T-cell (primary cell): ENCODE data around the gene SUPT3H. TPM values are rescaled to one million over a fixed set of nuclear protein-coding genes. Genes with fewer than 3 reads are reported as not detected.
"Not testable (repeated sequence)": the region's sequence is repeated elsewhere in the genome, so short reads cannot be mapped to it uniquely, and the experiment has no call there.

Experiments used
- ATAC-seq, 4 experiments: fragments of 200-7000 bp in 3 of 4; fragments of 150-1000 bp in 1 of 4; cut with Tn5 transposase; replicated peaks in 1 of 4; 1 replicate in 3 of 4; 2 replicates in 1 of 4; pipeline ENCODE4 v1.10.0; 2021; ENCODE audit warnings: moderate library complexity in 3 of 4, mild to moderate bottlenecking in 2 of 4, moderate number of reproducible peaks in 1 of 4
- CTCF ChIA-PET, 2 donors: fragments of 300-600 bp; sonication (Branson Sonifier 250); formaldehyde crosslinking; loops; one replicate each; lab custom pipeline; 2022; ENCODE audit warnings: antibody characterized with exemption in 2 of 2; lab: Charles Lee
- POLR2A ChIA-PET, 2 donors: fragments of 300-600 bp; sonication (Branson Sonifier 250); formaldehyde crosslinking; loops; one replicate each; lab custom pipeline; 2022; ENCODE audit warnings: antibody characterized with exemption in 2 of 2; lab: Charles Lee
- DNase-seq, 35 experiments: peaks; one replicate each; pipeline versions ENCODE4 v3.0.0 to v3.0.0-alpha.2; 2013 to 2023
- H3K27ac ChIP-seq: one replicate; pipeline ENCODE4 v1.5.1; 2013; ENCODE audit warnings: low read length
- H3K27me3 ChIP-seq, 2 experiments: replicated peaks in 1 of 2; 1 replicate in 1 of 2; 2 replicates in 1 of 2; pipeline versions ENCODE4 v1.6.1 to v1.7.0; 2013; ENCODE audit warnings: low read length in 1 of 2, mixed read lengths in 1 of 2; ENCODE audit not compliant: control insufficient read depth in 2 of 2, insufficient read depth in 2 of 2; ENCODE audit errors: extremely low read depth in 1 of 2
- H3K36me3 ChIP-seq, 2 donors: 1 replicate in 1 of 2; 2 replicates in 1 of 2; pipeline versions ENCODE4 v1.6.1 to v1.7.0; 2013; ENCODE audit warnings: low read length in 1 of 2; ENCODE audit not compliant: control insufficient read depth in 2 of 2, insufficient read depth in 1 of 2; ENCODE audit errors: extremely low read depth in 1 of 2
- H3K4me1 ChIP-seq, 2 experiments: 1 replicate in 1 of 2; 2 replicates in 1 of 2; pipeline versions ENCODE4 v1.6.1 to v1.7.0; 2013; ENCODE audit warnings: low read length in 2 of 2, mixed read lengths in 1 of 2; ENCODE audit not compliant: insufficient read depth in 2 of 2, control insufficient read depth in 1 of 2; ENCODE audit errors: extremely low read depth in 1 of 2
- H3K4me3 ChIP-seq, 2 donors: 1 replicate in 1 of 2; 2 replicates in 1 of 2; pipeline versions ENCODE4 v1.5.1 to v1.7.0; 2013; ENCODE audit warnings: mild to moderate bottlenecking in 2 of 2, low read length in 1 of 2, moderate library complexity in 1 of 2; ENCODE audit not compliant: control insufficient read depth in 1 of 2; ENCODE audit errors: extremely low read depth in 1 of 2
- H3K9me3 ChIP-seq: 2 replicates; pipeline ENCODE4 v1.7.0; 2013
- H3K27ac Mint-ChIP-seq, 2 donors: one replicate each; pipeline ENCODE4 v1.8.0; 2020 to 2021; ENCODE audit warnings: mild to moderate bottlenecking in 2 of 2, mixed read lengths in 2 of 2
- H3K27me3 Mint-ChIP-seq, 2 donors: one replicate each; pipeline ENCODE4 v1.8.0; 2021 to 2022; ENCODE audit warnings: mixed read lengths in 2 of 2
- H3K36me3 Mint-ChIP-seq: one replicate; pipeline ENCODE4 v1.8.0; 2021; ENCODE audit warnings: mixed read lengths
- H3K4me1 Mint-ChIP-seq, 3 donors: one replicate each; pipeline ENCODE4 v1.8.0; 2020 to 2022; ENCODE audit warnings: mixed read lengths in 3 of 3, mild to moderate bottlenecking in 1 of 3
- H3K4me3 Mint-ChIP-seq, 3 donors: one replicate each; pipeline ENCODE4 v1.8.0; 2020 to 2022; ENCODE audit warnings: mild to moderate bottlenecking in 3 of 3, mixed read lengths in 3 of 3, moderate library complexity in 3 of 3
- H3K9me3 Mint-ChIP-seq, 3 donors: one replicate each; pipeline ENCODE4 v1.8.0; 2020 to 2022; ENCODE audit warnings: mixed read lengths in 3 of 3
- WGBS: methylation state at CpG from one replicate; pipeline ENCODE4 v1.1.5; 2013; ENCODE audit warnings: missing lambda C conversion rate; ENCODE audit not compliant: insufficient coverage; 5-methylcytosine and 5-hydroxymethylcytosine counted together
- total RNA-seq, 35 experiments: library from RNA in 6 of 35; stranded (reverse) in 6 of 35; fragments of 120-200 nt in 1 of 35; gene quantifications; one replicate each; pipeline versions ENCODE4 v1.2.1 to v1.2.4 and lab custom pipeline; 2013 to 2026

The SUPT3H gene
- total RNA-seq, 5 donors from 2014 or later (not counting 1 experiment from before 2014, with no cell fraction given), result 9.3 to 12.9 (median 10.7) TPM

DNA sequence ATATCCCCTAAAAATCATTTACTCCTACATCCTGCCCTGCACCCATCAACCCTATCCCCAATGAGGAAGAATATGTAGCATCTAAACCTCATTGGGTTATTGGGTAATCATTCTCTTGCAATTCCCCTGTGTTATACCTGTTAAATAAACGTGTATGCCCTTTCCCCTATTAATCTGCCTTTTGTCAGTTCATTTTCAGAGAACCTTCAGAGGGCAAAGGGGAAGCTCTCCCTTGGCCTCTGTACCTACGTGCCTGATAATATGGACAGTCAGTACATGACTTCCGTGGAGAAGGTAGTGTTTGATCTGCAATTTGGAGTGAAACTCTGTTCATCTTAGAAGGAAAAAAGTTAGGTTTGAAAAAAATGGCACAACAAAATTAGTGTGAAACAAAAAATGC is 223.1 kb downstream of the SUPT3H start:
- H3K4me3 Mint-ChIP-seq, result no peak overlapping the region
- DNase-seq, result no peak
- no peak for ATAC-seq
- Histone ChIP-seq H3K9me3 (no peaks in the 10 kb centered on the region), H3K27me3 (no peaks in the 10 kb centered on the region), H3K27ac (no peak overlapping the region), H3K4me3 (no peak overlapping the region), H3K4me1 (peaks cover 3 to 17% of the 10 kb centered on the region in 2 experiments), H3K36me3 (no peaks in the 10 kb centered on the region)
- WGBS, result 100% methylated on average over 3 of the region's 3 CpGs
- H3K36me3 Mint-ChIP-seq, result peaks cover 3% of the 10 kb centered on the region
- CTCF ChIA-PET, result no interaction called here
- peaks cover 18 to 32% (median 25%) of the 10 kb centered on the region in 3 donors for H3K4me1 Mint-ChIP-seq
- H3K9me3 Mint-ChIP-seq, result no peaks in the 10 kb centered on the region
- POLR2A ChIA-PET, result no interaction called here
- no peaks in the 10 kb centered on the region for H3K27me3 Mint-ChIP-seq
- H3K27ac Mint-ChIP-seq, result no peak overlapping the region

DNA sequence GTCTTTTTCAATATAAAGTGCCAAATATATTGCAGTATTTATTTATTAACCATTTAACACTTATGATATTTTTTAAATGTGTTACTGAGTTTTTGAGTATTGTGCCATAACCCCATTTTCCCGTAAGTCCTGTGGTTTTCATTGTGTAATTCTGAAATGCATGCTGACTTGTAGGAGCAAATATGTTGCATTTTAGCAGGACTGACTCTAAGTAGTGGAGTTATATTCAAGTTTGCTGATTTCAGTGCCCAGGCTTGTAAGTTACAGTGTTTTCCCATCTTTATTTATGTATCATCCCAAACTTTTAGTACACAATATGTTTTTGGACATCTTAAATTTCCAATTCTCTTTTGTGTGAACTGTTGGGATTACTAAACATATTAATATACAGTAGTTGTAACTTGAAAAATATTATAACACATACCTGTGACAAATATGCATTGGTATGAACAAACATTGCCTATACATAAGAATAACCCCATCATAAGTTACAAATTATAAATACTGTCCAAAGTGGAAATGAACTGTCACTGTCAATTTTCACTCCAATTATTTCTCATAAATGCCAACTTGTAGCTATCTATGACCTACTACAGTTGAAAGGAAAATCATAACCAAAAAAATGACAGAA is 228.9 kb downstream of the SUPT3H start:
- no peaks in the 10 kb centered on the region for H3K27me3 Mint-ChIP-seq
- WGBS, result no CpG with 5 or more reads among the region's 1 CpG
- no peaks in the 10 kb centered on the region for H3K36me3 ChIP-seq

GRCh38 chr6:45148278-45148677 is 229.5 kb downstream of the SUPT3H start:
- H3K9me3 ChIP-seq, result peaks cover 2% of the 10 kb centered on the region
- no peaks in the 10 kb centered on the region for H3K27me3 Mint-ChIP-seq
- no peak overlapping the region for H3K4me3 Mint-ChIP-seq
- no peak for ATAC-seq
- POLR2A ChIA-PET, result no interaction called here
- H3K36me3 ChIP-seq, result no peaks in the 10 kb centered on the region
- 100% methylated on average over 1 of the region's 1 CpG for WGBS
- peaks cover 0 to 6% (median 0%) of the 10 kb centered on the region in 3 donors for H3K4me1 Mint-ChIP-seq
- no peak overlapping the region for H3K4me3 ChIP-seq
- no peaks in the 10 kb centered on the region for H3K27me3 ChIP-seq
- CTCF ChIA-PET, result no interaction called here
- peak overlapping the region in 1 of 2 donors; percentile 24 for H3K27ac Mint-ChIP-seq
- H3K36me3 Mint-ChIP-seq, result peaks cover 3% of the 10 kb centered on the region
- H3K27ac ChIP-seq, result no peak overlapping the region
- H3K4me1 ChIP-seq, result no peaks in the 10 kb centered on the region
- DNase-seq, result no peak
- peaks cover 8 to 19% (median 19%) of the 10 kb centered on the region in 3 donors for H3K9me3 Mint-ChIP-seq

More for the DNA sequence above, 228.9 kb downstream of the SUPT3H start:
- H3K27ac Mint-ChIP-seq, result no peak overlapping the region
- no peak for DNase-seq
- Histone ChIP-seq H3K9me3 (peaks cover 2% of the 10 kb centered on the region), H3K27ac (no peak overlapping the region), H3K4me1 (no peaks in the 10 kb centered on the region), H3K27me3 (no peaks in the 10 kb centered on the region), H3K4me3 (no peak overlapping the region)
- no peak for ATAC-seq
- CTCF ChIA-PET, result no interaction called here
- H3K4me3 Mint-ChIP-seq, result no peak overlapping the region
- peaks cover 3 to 14% (median 13%) of the 10 kb centered on the region in 3 donors for H3K9me3 Mint-ChIP-seq
- peaks cover 0 to 2% (median 0%) of the 10 kb centered on the region in 3 donors for H3K4me1 Mint-ChIP-seq
- POLR2A ChIA-PET, result no interaction called here
- H3K36me3 Mint-ChIP-seq, result no peaks in the 10 kb centered on the region

DNA sequence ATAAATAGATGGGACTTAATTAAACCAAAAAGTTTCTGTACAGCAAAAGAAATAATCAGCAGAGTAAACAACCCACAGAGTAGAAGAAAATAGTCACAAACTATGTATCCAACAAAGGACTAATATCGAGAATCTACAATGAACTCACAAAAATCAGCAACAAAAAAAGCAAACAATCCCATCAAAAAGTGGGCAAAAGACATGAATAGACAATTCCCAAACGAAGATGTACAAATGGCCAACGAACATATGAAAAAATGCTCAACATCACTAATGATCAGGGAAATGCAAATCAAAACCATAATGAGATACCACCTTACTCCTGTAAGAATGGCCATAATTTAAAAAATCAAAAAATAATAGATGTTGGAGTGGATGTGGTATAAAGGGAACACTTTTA is 232.1 kb downstream of the SUPT3H start:
- ATAC-seq, CTCF ChIA-PET, H3K4me1 Mint-ChIP-seq, H3K4me3 ChIP-seq, H3K4me3 Mint-ChIP-seq, H3K9me3 ChIP-seq, H3K4me1 ChIP-seq, H3K27me3 ChIP-seq, POLR2A ChIA-PET, H3K36me3 ChIP-seq, H3K27ac Mint-ChIP-seq, H3K36me3 Mint-ChIP-seq, H3K27ac ChIP-seq, H3K27me3 Mint-ChIP-seq, DNase-seq: not testable (repeated sequence)
- H3K9me3 Mint-ChIP-seq, result peaks cover 15 to 30% (median 26%) of the 10 kb centered on the region in 3 donors
- WGBS, result 95% methylated on average over 3 of the region's 3 CpGs

DNA sequence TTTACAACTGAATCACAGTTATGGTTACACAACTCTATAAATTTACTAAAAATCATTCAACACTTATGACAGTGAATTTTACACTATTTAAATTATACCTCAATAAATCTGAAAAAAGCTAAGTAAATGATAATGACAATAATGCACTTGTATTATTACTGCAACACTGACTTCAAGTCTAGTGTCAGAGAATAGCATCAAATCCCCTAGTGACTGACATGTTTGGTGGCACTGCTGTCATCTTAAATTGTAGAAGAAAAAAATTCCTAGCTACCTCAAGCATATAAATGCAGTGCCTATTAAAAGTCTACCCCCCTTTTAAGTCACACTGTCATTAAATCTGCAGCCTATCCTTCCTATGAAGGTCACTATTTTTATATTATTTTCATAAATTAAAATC is 239.0 kb downstream of the SUPT3H start:
- Mint-ChIP-seq H3K4me1 (peaks cover 0 to 4% (median 0%) of the 10 kb centered on the region in 3 donors), H3K9me3 (peaks cover 31 to 41% (median 39%) of the 10 kb centered on the region in 3 donors), H3K27ac (no peak overlapping the region), H3K36me3 (peaks cover 36% of the 10 kb centered on the region), H3K4me3 (no peak overlapping the region), H3K27me3 (no peaks in the 10 kb centered on the region)
- ATAC-seq, result no peak
- ChIA-PET POLR2A (no interaction called here), CTCF (interaction anchor here in 1 of 2 donors (0.7 kb wide), 1 partner anchor 443 kb away, joined by 3 read pairs; no protein-coding TSS in a partner anchor)
- Histone ChIP-seq H3K4me1 (no peaks in the 10 kb centered on the region), H3K27ac (no peak overlapping the region), H3K27me3 (no peaks in the 10 kb centered on the region), H3K9me3 (peaks cover 7% of the 10 kb centered on the region), H3K4me3 (no peak overlapping the region), H3K36me3 (no peaks in the 10 kb centered on the region)
- DNase-seq, result no peak

DNA sequence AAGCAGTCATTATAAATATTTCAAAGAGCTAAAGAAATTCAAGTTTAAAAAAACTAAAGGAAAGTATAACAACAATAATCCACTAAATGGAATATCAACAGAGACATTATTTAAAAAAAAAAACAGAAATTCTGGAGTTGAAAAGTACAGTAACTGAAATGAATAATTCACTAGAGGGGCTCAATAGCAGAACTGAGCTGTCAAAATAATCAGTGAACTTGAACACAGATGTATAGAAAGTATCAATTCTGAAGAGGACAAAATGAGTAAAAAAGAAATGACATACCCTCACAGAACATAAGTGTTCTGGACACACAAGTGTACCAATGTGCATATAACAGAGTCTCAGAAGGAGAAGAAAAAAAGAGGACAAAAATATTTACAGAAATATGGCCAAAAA is 241.2 kb downstream of the SUPT3H start:
- no peaks in the 10 kb centered on the region for H3K27me3 Mint-ChIP-seq
- no peak overlapping the region for H3K4me3 Mint-ChIP-seq
- peaks cover 0 to 6% (median 0%) of the 10 kb centered on the region in 3 donors for H3K4me1 Mint-ChIP-seq
- DNase-seq (no peak), ATAC-seq (no peak)
- H3K36me3 ChIP-seq, result no peaks in the 10 kb centered on the region
- CTCF ChIA-PET, result no interaction called here
- no peak overlapping the region for H3K27ac ChIP-seq
- no peak overlapping the region for H3K4me3 ChIP-seq
- peaks cover 22 to 31% (median 26%) of the 10 kb centered on the region in 3 donors for H3K9me3 Mint-ChIP-seq
- peaks cover 37% of the 10 kb centered on the region for H3K36me3 Mint-ChIP-seq
- no peak overlapping the region for H3K27ac Mint-ChIP-seq
- no peaks in the 10 kb centered on the region for H3K27me3 ChIP-seq
- POLR2A ChIA-PET, result no interaction called here
- no peaks in the 10 kb centered on the region for H3K4me1 ChIP-seq
- peaks cover 7% of the 10 kb centered on the region for H3K9me3 ChIP-seq
